Breast epithelium (tissue), 3 donors: ENCODE measurements around the gene RELL2.

Experiments used
- CTCF ChIP-seq, 3 donors: fragments of 450-650 bp; IDR thresholded peaks; one replicate each; pipeline ENCODE4 v1.5.1; 2016 to 2017; ENCODE audit warnings: antibody characterized with exemption in 3 of 3, mild to moderate bottlenecking in 3 of 3, moderate library complexity in 3 of 3
- POLR2A ChIP-seq: fragments of 450-650 bp; IDR thresholded peaks from one replicate; pipeline ENCODE4 v1.6.1; 2016; ENCODE audit warnings: antibody characterized with exemption, mild to moderate bottlenecking, moderate library complexity

GRCh38 chr5:141672071-141672840 is 35.5 kb downstream of the RELL2 start:
- TF ChIP-seq CTCF (IDR thresholded peaks at IDR 0.05): no peak
- TF ChIP-seq POLR2A: no peak
